ENCODE data around the gene CNNM2. TPM values are rescaled to one million over a fixed set of nuclear protein-coding genes. Genes with fewer than 3 reads are reported as not detected.
"Not testable (repeated sequence)": the region's sequence is repeated elsewhere in the genome, so short reads cannot be mapped to it uniquely, and the experiment has no call there.

CNNM2 gene
- total and polyA plus RNA-seq, 2 experiments from 2014 or later = 1.0 to 5.7 TPM

- WGBS, 2 experiments (ENCODE audit: low coverage in 1 of 2, low lambda C conversion rate in 2 of 2, missing lambda C conversion rate in 2 of 2) = 100% methylated on average over 1 of the region's 1 CpG
- H3K9me3 ChIP-seq (ENCODE audit: low read depth) = no peaks in the 10 kb centered on the region
- no peak overlapping the region for H3K4me2 ChIP-seq (ENCODE audit: unreplicated experiment)
- no peaks in the 10 kb centered on the region for H3K27me3 ChIP-seq (replicated peaks; ENCODE audit: insufficient read depth)
- H3K9ac ChIP-seq = no peak overlapping the region
- no peak for DNase-seq
- in situ Hi-C loops (cut with MboI) = no loop called here
- H3K79me2 ChIP-seq (ENCODE audit: insufficient read depth) = peaks cover 16% of the 10 kb centered on the region
- H3F3A ChIP-seq (ENCODE audit: insufficient read depth) = no peaks in the 10 kb centered on the region; the same call in 1 of the 2 replicates
- no peak overlapping the region for H3K4me3 ChIP-seq
- H3K36me3 ChIP-seq (ENCODE audit: low read depth) = peaks cover 9% of the 10 kb centered on the region; the same call in 1 of the 2 replicates
- no peaks in the 10 kb centered on the region for H3K9me2 ChIP-seq (ENCODE audit: insufficient read depth)
- no peaks in the 10 kb centered on the region; the same call in 1 of the 2 replicates for H4K20me1 ChIP-seq (ENCODE audit: insufficient read depth)
- TF ChIP-seq EZH2 (IDR thresholded peaks at IDR 0.05; ENCODE audit: insufficient read depth, poor library complexity, severe bottlenecking) (no peak), EZH2phosphoT487 (IDR thresholded peaks at IDR 0.05; ENCODE audit: insufficient read depth, low read depth) (no peak)
- H3K4me1 ChIP-seq (ENCODE audit: insufficient read depth) = no peaks in the 10 kb centered on the region; the same call in 1 of the 2 replicates
- no peak overlapping the region for H2AFZ ChIP-seq
- H3K27ac ChIP-seq = no peak overlapping the region
Measured at GRCh38 chr10:103130910-103131309, 212.8 kb downstream of the CNNM2 start.

- H3K4me2 ChIP-seq (ENCODE audit: unreplicated experiment); H4K20me1 ChIP-seq (ENCODE audit: insufficient read depth); H2AFZ ChIP-seq; H3K4me3 ChIP-seq; H3K9me3 ChIP-seq (ENCODE audit: low read depth); H3K27ac ChIP-seq; H3K4me1 ChIP-seq (ENCODE audit: insufficient read depth); in situ Hi-C loops (cut with MboI); H3K9me2 ChIP-seq (ENCODE audit: insufficient read depth); DNase-seq; H3F3A ChIP-seq (ENCODE audit: insufficient read depth); H3K9ac ChIP-seq; H3K27me3 ChIP-seq (replicated peaks; ENCODE audit: insufficient read depth): not testable (repeated sequence)
- H3K79me2 ChIP-seq (ENCODE audit: insufficient read depth) = 0 out of 2 replicates have a peak, but pooled peaks cover 10% of the 10 kb centered on the region
- H3K36me3 ChIP-seq (ENCODE audit: low read depth) = peaks cover 37% of the 10 kb centered on the region
- 97 to 100% methylated on average over 3 of the region's 3 CpGs for WGBS, 2 experiments (ENCODE audit: low coverage in 1 of 2, low lambda C conversion rate in 2 of 2, missing lambda C conversion rate in 2 of 2)
Measured at GRCh38 chr10:103135168-103135567, 217.1 kb downstream of the CNNM2 start.

DNA sequence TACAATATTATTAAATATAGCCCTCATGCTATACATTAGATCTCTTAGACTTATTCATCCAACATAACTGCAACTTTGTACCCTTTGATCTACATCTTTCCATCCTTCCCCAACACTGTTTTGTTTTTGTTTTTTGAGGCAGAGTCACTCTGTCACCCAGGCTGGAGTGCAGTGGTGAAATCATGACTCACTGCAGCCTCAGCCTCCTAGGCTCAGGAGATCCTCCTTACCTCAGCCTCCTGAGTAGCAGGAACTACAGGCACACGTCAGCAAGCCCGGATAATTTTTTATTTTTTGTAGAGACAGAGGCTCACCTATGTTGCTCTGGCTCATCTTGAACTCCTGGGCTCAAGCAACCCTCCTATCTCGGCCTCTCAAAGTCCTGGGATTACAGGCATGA is 221.7 kb downstream of the CNNM2 start:
- in situ Hi-C loops (cut with MboI) = no loop called here
- Histone ChIP-seq H3K9me3 (ENCODE audit: low read depth) (no peaks in the 10 kb centered on the region), H4K20me1 (ENCODE audit: insufficient read depth) (no peaks in the 10 kb centered on the region), H3F3A (ENCODE audit: insufficient read depth) (peaks cover 3% of the 10 kb centered on the region; the same call in 1 of the 2 replicates), H3K27me3 (replicated peaks; ENCODE audit: insufficient read depth) (no peaks in the 10 kb centered on the region), H3K4me2 (ENCODE audit: unreplicated experiment) (no peak overlapping the region), H3K4me1 (ENCODE audit: insufficient read depth) (peaks cover 8% of the 10 kb centered on the region), H3K9me2 (ENCODE audit: insufficient read depth) (no peaks in the 10 kb centered on the region), H3K79me2 (ENCODE audit: insufficient read depth) (peaks cover 44% of the 10 kb centered on the region), H3K9ac (no peak overlapping the region), H3K36me3 (ENCODE audit: low read depth) (peaks cover 42% of the 10 kb centered on the region), H2AFZ (no peak overlapping the region), H3K4me3 (no peak overlapping the region), H3K27ac (no peak overlapping the region)
- no peak for TF ChIP-seq EZH2 (IDR thresholded peaks at IDR 0.05; ENCODE audit: insufficient read depth, poor library complexity, severe bottlenecking)
- no peak for TF ChIP-seq EZH2phosphoT487 (IDR thresholded peaks at IDR 0.05; ENCODE audit: insufficient read depth, low read depth)
- DNase-seq = no peak
- WGBS, 2 experiments (ENCODE audit: low coverage in 1 of 2, low lambda C conversion rate in 2 of 2, missing lambda C conversion rate in 2 of 2) = 94 to 95% methylated on average over 3 of the region's 3 CpGs

Small RNAs within 50 kb of the gene (small RNA-seq; reads per million reads assigned to genes)
- not detected for gene AS3MT (ENCODE audit: low read depth, low replicate concordance)
- gene RF00026 (ENCODE audit: low read depth, low replicate concordance) = not detected
- not detected for gene RF02271 (ENCODE audit: low read depth, low replicate concordance)

Other genes starting within 250 kb of the CNNM2 start
- 3.8 and 5.9 TPM in 2 replicates for gene ARL3, start 203.9 kb upstream of the CNNM2 start, total RNA-seq (2014; rRNA removed; shearing (Covaris generic))
- gene ARL3, start 203.9 kb upstream of the CNNM2 start, polyA plus RNA-seq (2016; fragmentation: Nextera tagmentation; extraction: Ambion mirVana) = 22.7 and 24.1 TPM in 2 replicates
- gene SFXN2, start 203.7 kb upstream of the CNNM2 start, total RNA-seq (2014; rRNA removed; shearing (Covaris generic)) = 0.51 and 1.1 TPM in 2 replicates
- gene SFXN2, start 203.7 kb upstream of the CNNM2 start, polyA plus RNA-seq (2016; fragmentation: Nextera tagmentation; extraction: Ambion mirVana) = 1.7 and 1.9 TPM in 2 replicates
- 42.7 and 57.4 TPM in 2 replicates for gene WBP1L, start 174.3 kb upstream of the CNNM2 start, total RNA-seq (2014; rRNA removed; shearing (Covaris generic))
- gene WBP1L, start 174.3 kb upstream of the CNNM2 start, polyA plus RNA-seq (2016; fragmentation: Nextera tagmentation; extraction: Ambion mirVana) = 21.1 and 23.0 TPM in 2 replicates
- not detected in 2 replicates for gene CYP17A1, start 80.9 kb upstream of the CNNM2 start, total RNA-seq (2014; rRNA removed; shearing (Covaris generic))
- not detected in 2 replicates for gene CYP17A1, start 80.9 kb upstream of the CNNM2 start, polyA plus RNA-seq (2016; fragmentation: Nextera tagmentation; extraction: Ambion mirVana)
- gene BORCS7, start 64.0 kb upstream of the CNNM2 start, total RNA-seq (2014; rRNA removed; shearing (Covaris generic)) = 26.8 and 30.5 TPM in 2 replicates
- gene BORCS7, start 64.0 kb upstream of the CNNM2 start, polyA plus RNA-seq (2016; fragmentation: Nextera tagmentation; extraction: Ambion mirVana) = 33.2 and 37.8 TPM in 2 replicates
- gene AS3MT, start 48.8 kb upstream of the CNNM2 start, total RNA-seq (2014; rRNA removed; shearing (Covaris generic)) = 1.3 and 2.3 TPM in 2 replicates
- gene AS3MT, start 48.8 kb upstream of the CNNM2 start, polyA plus RNA-seq (2016; fragmentation: Nextera tagmentation; extraction: Ambion mirVana) = 0.49 and 1.2 TPM in 2 replicates